ENCODE results near the gene DACH1. TPM values are rescaled to one million over a fixed set of nuclear protein-coding genes. Genes with fewer than 3 reads are reported as not detected.

Gene DACH1
- total RNA-seq, 1 donor from 2014 or later, result 37.1 TPM

GRCh38 chr13:71522941-71523526, 344.0 kb downstream of the DACH1 start:
- Mint-ChIP-seq H3K27me3 (no peaks in the 10 kb centered on the region), H3K36me3 (ENCODE audit: insufficient read depth) (peaks cover 5% of the 10 kb centered on the region), H3K4me1 (ENCODE audit: low read depth) (no peaks in the 10 kb centered on the region), H3K9me3 (ENCODE audit: low read depth) (peaks cover 2% of the 10 kb centered on the region), H3K4me3 (ENCODE audit: low read depth) (no peak overlapping the region), H3K27ac (no peak overlapping the region)
- TF ChIP-seq CTCF (IDR thresholded peaks at IDR 0.05; ENCODE audit: unreplicated experiment), result no peak
- DNase-seq (ENCODE audit: low spot score, unreplicated experiment), result no peak

- TF ChIP-seq CTCF (IDR thresholded peaks at IDR 0.05; ENCODE audit: unreplicated experiment), result no peak
- Mint-ChIP-seq H3K36me3 (ENCODE audit: insufficient read depth) (peaks cover 4% of the 10 kb centered on the region), H3K4me1 (ENCODE audit: low read depth) (peaks cover 4% of the 10 kb centered on the region), H3K9me3 (ENCODE audit: low read depth) (no peaks in the 10 kb centered on the region), H3K27me3 (no peaks in the 10 kb centered on the region), H3K4me3 (ENCODE audit: low read depth) (no peak overlapping the region), H3K27ac (no peak overlapping the region)
- DNase-seq (ENCODE audit: low spot score, unreplicated experiment), result no peak
These were observed 350.0 kb downstream of the DACH1 start for GRCh38 chr13:71517004-71517403.

GRCh38 chr13:71516521-71516920, 350.5 kb downstream of the DACH1 start:
- Mint-ChIP-seq H3K4me3 (ENCODE audit: low read depth) (no peak overlapping the region), H3K36me3 (ENCODE audit: insufficient read depth) (peaks cover 2% of the 10 kb centered on the region), H3K27ac (no peak overlapping the region), H3K27me3 (no peaks in the 10 kb centered on the region), H3K9me3 (ENCODE audit: low read depth) (no peaks in the 10 kb centered on the region), H3K4me1 (ENCODE audit: low read depth) (peaks cover 4% of the 10 kb centered on the region)
- DNase-seq (ENCODE audit: low spot score, unreplicated experiment), result no peak
- no peak for TF ChIP-seq CTCF (IDR thresholded peaks at IDR 0.05; ENCODE audit: unreplicated experiment)

GRCh38 chr13:71515744-71516038, 351.3 kb downstream of the DACH1 start:
- no peak overlapping the region for H3K4me3 Mint-ChIP-seq (ENCODE audit: low read depth)
- H3K36me3 Mint-ChIP-seq (ENCODE audit: insufficient read depth), result peaks cover 3% of the 10 kb centered on the region
- H3K27ac Mint-ChIP-seq, result peak overlapping the region; percentile 16
- H3K4me1 Mint-ChIP-seq (ENCODE audit: low read depth), result peaks cover 4% of the 10 kb centered on the region
- no peaks in the 10 kb centered on the region for H3K27me3 Mint-ChIP-seq
- H3K9me3 Mint-ChIP-seq (ENCODE audit: low read depth), result no peaks in the 10 kb centered on the region
- TF ChIP-seq CTCF (IDR thresholded peaks at IDR 0.05; ENCODE audit: unreplicated experiment), result no peak
- DNase-seq (ENCODE audit: low spot score, unreplicated experiment), result no peak

- H3K4me1 Mint-ChIP-seq (ENCODE audit: low read depth), result peaks cover 4% of the 10 kb centered on the region
- TF ChIP-seq CTCF (IDR thresholded peaks at IDR 0.05; ENCODE audit: unreplicated experiment), result no peak
- H3K4me3 Mint-ChIP-seq (ENCODE audit: low read depth), result no peak overlapping the region
These were observed 351.9 kb downstream of the DACH1 start for GRCh38 chr13:71514900-71515743.

More at GRCh38 chr13:71514900-71515743, 351.9 kb downstream of the DACH1 start:
- Mint-ChIP-seq H3K27ac (no peak overlapping the region), H3K27me3 (no peaks in the 10 kb centered on the region), H3K9me3 (ENCODE audit: low read depth) (no peaks in the 10 kb centered on the region), H3K36me3 (ENCODE audit: insufficient read depth) (peaks cover 3% of the 10 kb centered on the region)
- no peak for DNase-seq (ENCODE audit: low spot score, unreplicated experiment)

All from progenitor cell of endocrine pancreas (in vitro differentiated cells).